GM18520 (cell line): ENCODE results near the gene ALDH3B2.

Experiments
- ATAC-seq: cut with Tn5 transposase; IDR thresholded peaks from one replicate; pipeline ENCODE4 v1.9.1; 2021; ENCODE audit not compliant: unreplicated experiment

The ALDH3B2 gene

DNA sequence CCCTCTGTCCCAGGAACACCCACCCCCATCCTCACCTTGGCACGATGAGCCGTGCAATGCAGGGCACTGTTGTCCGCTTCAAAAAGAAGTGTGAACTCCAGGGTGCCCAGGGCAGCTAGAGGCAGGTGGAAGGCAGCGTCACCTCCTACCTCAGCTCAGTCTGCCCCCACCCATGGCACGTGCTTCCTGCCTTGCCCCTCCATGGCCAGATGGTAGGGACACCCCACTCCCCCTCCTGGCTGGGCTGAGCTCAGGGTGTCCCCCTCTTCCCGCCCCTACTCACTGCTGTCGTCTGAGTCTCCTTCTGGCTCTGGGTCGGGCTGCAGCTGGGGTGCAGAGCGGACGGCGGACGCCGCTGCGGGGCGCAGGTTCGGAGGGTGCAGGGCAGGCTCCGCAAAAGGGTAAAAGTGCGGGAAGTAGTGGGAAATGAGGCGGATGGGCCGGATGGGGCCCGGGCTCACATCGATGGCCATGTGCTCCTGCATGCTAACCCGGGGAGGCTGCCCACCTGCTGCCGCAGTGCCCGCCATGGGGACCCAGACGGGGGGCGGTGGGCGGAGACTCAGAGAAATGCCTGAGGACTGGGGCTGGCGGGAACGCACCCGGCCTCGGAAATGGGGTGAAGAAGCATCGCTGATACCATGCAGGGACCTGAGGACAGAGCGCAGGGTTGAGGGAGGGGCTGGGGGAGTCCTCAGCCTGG is 58.5 kb downstream of the ALDH3B2 start:
- no peak for ATAC-seq

DNA sequence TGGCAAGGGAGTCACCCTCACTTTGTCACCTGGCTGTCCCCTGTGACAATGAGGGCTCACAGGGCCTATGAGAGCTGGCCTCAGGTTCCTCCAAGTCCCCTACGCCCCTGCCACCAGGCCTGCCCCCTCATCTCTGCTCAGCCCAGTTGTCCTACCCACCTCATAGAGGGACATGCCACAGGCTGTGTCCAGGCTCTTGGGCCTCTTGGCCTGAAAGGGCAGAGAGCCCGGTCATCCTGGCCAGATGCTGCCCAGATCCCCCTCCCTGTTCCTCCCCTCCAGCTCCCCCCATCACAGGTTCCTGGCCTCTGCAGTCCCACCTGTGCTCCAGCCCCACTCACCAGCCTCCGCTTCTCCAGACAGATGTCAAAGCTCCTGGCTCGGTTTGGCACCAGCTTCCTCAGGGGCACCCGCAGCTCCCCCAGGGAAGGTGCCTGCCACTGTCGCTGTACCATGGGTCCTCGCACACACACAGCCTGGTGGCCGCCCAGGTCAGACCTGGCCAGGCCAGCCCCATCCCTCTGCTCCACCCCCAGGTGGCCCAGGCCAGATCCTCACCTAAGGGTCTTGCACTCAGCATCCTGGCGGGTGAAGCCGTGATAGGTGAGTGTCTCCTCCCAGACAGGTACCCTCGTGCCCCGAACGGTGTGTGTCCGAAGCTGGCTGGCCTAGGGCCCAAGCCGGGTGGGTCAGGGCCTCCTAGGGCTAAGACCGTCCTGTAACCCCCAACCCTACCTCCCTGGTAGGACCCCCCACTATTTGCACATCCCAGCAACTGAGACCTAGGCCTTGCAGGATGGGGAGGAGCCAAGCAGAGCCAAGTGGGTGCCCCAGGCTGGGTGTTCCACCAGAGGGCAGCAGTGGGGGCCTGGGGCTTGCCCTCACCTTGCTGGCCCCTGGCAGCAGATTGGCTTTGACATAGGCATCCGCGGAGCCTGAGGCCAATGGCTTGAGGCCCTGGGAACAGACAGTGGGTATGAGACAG is 59.4 kb downstream of the ALDH3B2 start:
- no peak for ATAC-seq

DNA sequence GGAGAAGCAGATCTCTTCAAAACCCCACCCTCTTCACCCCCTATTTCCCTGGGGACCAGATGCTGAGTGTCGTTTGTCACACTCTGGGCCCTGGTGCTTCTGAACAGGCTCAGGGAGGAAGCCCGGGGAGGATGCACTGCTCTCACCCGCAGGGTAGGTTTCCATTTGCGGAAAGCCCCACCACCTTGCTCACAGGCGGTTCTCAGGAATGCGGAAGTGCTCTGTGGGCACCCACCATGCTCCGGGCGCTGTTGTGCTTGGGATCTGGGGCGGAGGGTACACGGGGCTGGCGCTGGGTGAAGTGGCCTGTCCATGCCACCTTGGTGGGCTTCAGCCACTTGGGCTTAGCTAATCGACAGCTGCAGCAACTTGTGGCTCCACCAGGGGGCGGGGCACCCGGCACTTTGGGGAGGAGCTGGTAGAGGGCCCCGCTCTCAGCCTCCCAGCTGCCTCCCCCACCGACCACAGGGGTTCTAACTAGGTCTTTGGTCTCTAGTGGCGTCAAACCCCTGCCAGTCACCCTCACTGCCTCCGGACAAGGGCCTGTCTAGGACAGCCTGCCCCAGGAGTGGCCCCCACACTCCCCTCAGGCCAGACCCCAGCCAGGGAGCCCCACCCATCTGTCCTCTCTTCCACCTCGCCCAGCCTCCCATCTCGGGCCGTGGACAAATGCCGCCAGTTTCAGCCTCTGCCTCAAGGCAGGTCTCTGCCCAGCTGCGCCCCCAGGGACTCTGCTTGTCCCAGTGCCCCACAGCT is 60.3 kb downstream of the ALDH3B2 start:
- peak; percentile 71 for ATAC-seq

DNA sequence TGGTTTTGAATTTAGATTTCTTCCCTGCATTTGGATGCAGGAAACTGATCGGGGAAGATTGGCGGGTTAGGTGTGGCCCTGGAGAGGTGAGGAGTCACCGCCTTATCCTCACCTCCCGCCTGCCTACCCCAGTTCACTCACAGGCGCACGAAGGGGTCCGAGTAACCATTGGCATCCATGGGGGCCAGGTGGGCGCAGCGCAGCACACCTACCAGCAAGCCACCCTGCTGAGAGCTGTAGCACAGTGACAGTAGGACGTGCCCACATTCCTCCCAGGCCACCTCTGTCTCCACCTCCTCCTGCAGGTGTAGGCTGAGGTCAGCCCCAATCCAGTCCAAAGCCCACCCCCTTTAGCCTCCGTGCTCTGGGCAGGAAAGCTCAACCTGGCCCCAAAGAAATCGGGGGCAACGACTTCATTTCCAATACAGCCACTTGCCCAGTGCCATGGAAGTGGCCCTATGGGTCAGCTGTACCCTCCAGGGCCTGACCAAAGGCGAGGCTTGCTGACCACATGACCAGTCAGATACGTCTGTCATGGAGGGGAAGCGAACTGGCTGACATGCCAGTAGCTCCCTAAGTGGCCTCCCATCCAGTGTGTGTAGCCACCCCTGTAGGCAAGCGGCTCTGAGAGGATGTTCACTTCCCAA is 61.0 kb downstream of the ALDH3B2 start:
- no peak for ATAC-seq

DNA sequence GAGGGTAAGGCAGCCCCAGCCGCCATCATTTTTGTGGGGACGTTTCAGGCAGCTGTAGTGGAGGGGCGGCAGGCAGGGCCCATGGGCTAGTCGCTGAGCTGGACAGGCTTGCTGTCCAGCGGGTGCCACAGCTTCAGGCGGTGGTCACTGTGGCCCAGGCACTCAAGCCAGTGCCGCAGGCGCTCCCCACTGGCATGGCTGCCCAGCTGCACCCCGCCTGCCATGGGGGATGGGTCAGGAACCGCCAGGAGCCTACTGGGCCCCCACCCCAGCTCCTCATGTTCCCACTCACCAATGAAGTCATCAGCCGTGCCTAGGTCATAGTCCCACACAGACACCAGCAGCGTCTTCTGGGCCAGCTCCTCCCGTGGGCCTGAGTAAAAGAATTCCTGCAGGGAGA is 61.7 kb downstream of the ALDH3B2 start:
- no peak for ATAC-seq
